HCT116 (cell line): Measurements from ENCODE around the gene EXOC4. TPM values are rescaled to one million over a fixed set of nuclear protein-coding genes. Genes with fewer than 3 reads are reported as not detected.

Source experiments
- ATAC-seq: fragments of 200-7000 bp; cut with Tn5 transposase; 2 replicates; pipeline ENCODE4 v1.9.1; 2020; ENCODE audit warnings: mild to moderate bottlenecking, moderate library complexity
- BruUV-seq: library from RNA; stranded (reverse); fragments of 400-500 nt; replicated peaks from 2 replicates; lab custom pipeline; 2021; lab: Mats Ljungman, UMichigan
- CTCF ChIA-PET: fragments of 300-600 bp; sonication (Branson Sonifier 250); formaldehyde crosslinking; loops from one replicate; lab custom pipeline; 2021; ENCODE audit warnings: antibody characterized with exemption; lab: Charles Lee
- POLR2A ChIA-PET: fragments of 300-600, 350-600 bp; sonication (Branson Sonifier 250); formaldehyde crosslinking; loops from one replicate; lab custom pipeline; 2021; ENCODE audit warnings: antibody characterized with exemption; lab: Charles Lee
- RAD21 ChIA-PET, 2 experiments: fragments of 300-600 bp; sonication (Branson Sonifier 250); formaldehyde crosslinking; loops; one replicate each; lab custom pipeline; 2023; ENCODE audit warnings: low total read pairs in 2 of 2; ENCODE audit not compliant: uncharacterized antibody in 2 of 2, unreplicated experiment in 2 of 2, low non-redundant PET in 1 of 2; lab: Charles Lee
- DNase-seq: peaks from one replicate; pipeline ENCODE4 v3.0.0-alpha.2; 2010; ENCODE audit warnings: low read depth, low spot score
- H2AFZ ChIP-seq: fragments of 200-600 bp; shearing (Covaris generic), sonication (generic); 2 replicates; pipeline ENCODE4 v1.6.1; 2017; ENCODE audit warnings: low read depth, mixed run types, mixed read lengths, antibody characterized with exemption, low read length; ENCODE audit not compliant: poor library complexity, severe bottlenecking
- H3K27ac ChIP-seq: 2 replicates; pipeline ENCODE4 v1.5.1; 2012; ENCODE audit warnings: low read depth, low read length
- H3K27me3 ChIP-seq: fragments of 200-600 bp; sonication (generic); 2 replicates; pipeline ENCODE4 v1.6.1; 2016; ENCODE audit warnings: mixed run types, low read length, mixed read lengths; ENCODE audit not compliant: insufficient read depth
- H3K36me3 ChIP-seq, 2 experiments: fragments of 200-500 bp in 1 of 2; fragments of 200-600 bp in 1 of 2; sonication (Bioruptor generic) in 1 of 2; sonication (generic) in 1 of 2; 2 replicates each; pipeline versions ENCODE4 v1.5.1 to v1.6.1; 2014 to 2016; ENCODE audit warnings: low read length in 2 of 2, inconsistent platforms in 1 of 2, mixed read lengths in 1 of 2, mixed run types in 1 of 2; ENCODE audit not compliant: insufficient read depth in 2 of 2, control insufficient read depth in 1 of 2
- H3K4me1 ChIP-seq, 2 experiments: fragments of 200-600 bp in 1 of 2; sonication (generic) in 1 of 2; 2 replicates each; pipeline versions ENCODE4 v1.5.1 to v1.6.1; 2012 to 2017; ENCODE audit warnings: low read length in 2 of 2, inconsistent platforms in 1 of 2, mild to moderate bottlenecking in 1 of 2, mixed read lengths in 1 of 2, mixed run types in 1 of 2, moderate library complexity in 1 of 2; ENCODE audit not compliant: insufficient read depth in 2 of 2, control insufficient read depth in 1 of 2
- H3K4me2 ChIP-seq: fragments of 200-600 bp; sonication (generic); 2 replicates; pipeline ENCODE4 v1.6.1; 2017; ENCODE audit warnings: mixed run types, low read length, mixed read lengths
- H3K4me3 ChIP-seq, 2 experiments: fragments of 200-600 bp in 1 of 2; sonication (generic) in 1 of 2; replicated peaks in 1 of 2; 2 replicates each; pipeline ENCODE4 v1.5.1; 2011 to 2016; ENCODE audit warnings: low read length in 2 of 2, control low read depth in 1 of 2, low read depth in 1 of 2, mild to moderate bottlenecking in 1 of 2, mixed read lengths in 1 of 2, mixed run types in 1 of 2
- H3K79me2 ChIP-seq: fragments of 200-600 bp; sonication (generic); 2 replicates; pipeline ENCODE4 v1.6.1; 2017; ENCODE audit warnings: mild to moderate bottlenecking, mixed run types, low read length, moderate library complexity, mixed read lengths; ENCODE audit not compliant: insufficient read depth
- H3K9ac ChIP-seq: fragments of 200-600 bp; sonication (generic); 2 replicates; pipeline ENCODE4 v1.6.1; 2016; ENCODE audit warnings: low read length, mixed read lengths
- H3K9me2 ChIP-seq: fragments of 200-600 bp; sonication (generic), shearing (Covaris generic); 2 replicates; pipeline ENCODE4 v1.6.1; 2017; ENCODE audit warnings: mixed run types, mild to moderate bottlenecking, moderate library complexity; ENCODE audit not compliant: insufficient read depth
- H3K9me3 ChIP-seq, 2 experiments: fragments of 200-500 bp in 1 of 2; fragments of 200-600 bp in 1 of 2; sonication (Bioruptor generic) in 1 of 2; sonication (generic) in 1 of 2; 2 replicates each; pipeline ENCODE4 v1.6.1; 2014 to 2017; ENCODE audit warnings: low read length in 2 of 2, mixed read lengths in 2 of 2, inconsistent platforms in 1 of 2, low read depth in 1 of 2, mild to moderate bottlenecking in 1 of 2, mixed run types in 1 of 2, moderate library complexity in 1 of 2; ENCODE audit not compliant: control insufficient read depth in 1 of 2, insufficient read depth in 1 of 2
- H4K20me1 ChIP-seq: fragments of 200-600 bp; sonication (generic), shearing (Covaris generic); 2 replicates; pipeline ENCODE4 v1.6.1; 2017; ENCODE audit warnings: mixed run types, mild to moderate bottlenecking, moderate library complexity; ENCODE audit not compliant: insufficient read depth
- EZH2phosphoT487 ChIP-seq: fragments of 200-600 bp; IDR thresholded peaks from 2 replicates; pipeline ENCODE4 v1.6.1; 2018; ENCODE audit warnings: antibody characterized with exemption, borderline replicate concordance
- POLR2A ChIP-seq: IDR thresholded peaks from 2 replicates; pipeline ENCODE4 v1.7.0; 2011; ENCODE audit warnings: borderline replicate concordance; ENCODE audit not compliant: insufficient read depth, insufficient read length; ENCODE audit errors: extremely low read depth
- RAD21 ChIP-seq: IDR thresholded peaks from 2 replicates; pipeline ENCODE4 v1.6.1; 2012; ENCODE audit warnings: low read depth, mild to moderate bottlenecking
- SRF ChIP-seq: IDR thresholded peaks from 2 replicates; pipeline ENCODE4 v1.6.1; 2012; ENCODE audit warnings: low read depth
- TCF7L2 ChIP-seq: IDR thresholded peaks from 2 replicates; pipeline ENCODE4 v1.7.0; 2011; ENCODE audit warnings: borderline replicate concordance, inconsistent platforms; ENCODE audit not compliant: insufficient read depth, insufficient read length; ENCODE audit errors: extremely low read depth
- intact Hi-C: fragments of 100-400 bp; cut with micrococcal nuclease; formaldehyde crosslinking; loops from 2 replicates; pipeline ENCODE4 v1.10.0; 2022
- total RNA-seq: library from RNA; stranded (reverse); gene quantifications from one replicate; pipeline ENCODE4 v1.2.1, GENCODE V29; 2021; ENCODE audit not compliant: unreplicated experiment
- TF ChIP-seq, protein P1 (sequence below): IDR thresholded peaks from 2 replicates; pipeline ENCODE4 v1.6.1; 2012
- TF ChIP-seq, protein P2 (sequence below), 3 experiments: fragments of 200-600 bp in 1 of 3; sonication (generic) in 1 of 3; IDR thresholded peaks in 2 of 3; conservative IDR thresholded peaks in 1 of 3; 2 replicates each; pipeline ENCODE4 v1.5.1; 2012 to 2017; ENCODE audit warnings: low read depth in 2 of 3, low read length in 2 of 3, antibody characterized with exemption in 1 of 3, borderline replicate concordance in 1 of 3, control low read depth in 1 of 3, mild to moderate bottlenecking in 1 of 3, mixed read lengths in 1 of 3, mixed run types in 1 of 3, moderate library complexity in 1 of 3; ENCODE audit not compliant: insufficient read depth in 1 of 3

The EXOC4 gene
- total RNA-seq, 1 experiment from 2014 or later, result 40.3 TPM

DNA sequence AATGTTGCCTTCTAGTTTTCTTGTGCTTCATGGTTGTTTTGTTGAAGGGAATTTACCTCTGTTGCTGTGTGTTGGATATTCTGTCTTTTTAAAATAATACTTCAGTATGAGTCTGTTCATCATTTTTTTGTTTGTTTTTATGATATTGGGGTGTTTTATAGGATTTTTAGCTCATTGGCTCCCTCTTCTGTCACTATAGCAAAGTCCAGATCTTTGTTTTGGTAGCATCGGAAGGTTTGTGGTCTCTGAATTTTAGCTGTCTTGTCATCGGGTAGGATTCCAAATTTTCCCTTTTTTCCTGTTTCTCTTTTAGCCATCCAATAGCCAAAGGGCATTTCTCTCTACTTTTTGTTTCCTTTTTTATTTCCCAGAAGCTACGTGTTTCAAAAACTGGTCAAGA is 91.4 kb downstream of the EXOC4 start:
- POLR2A ChIA-PET, result no interaction called here
- no peak overlapping the region for H3K4me2 ChIP-seq
- DNase-seq (no peak), ATAC-seq (no peak)
- TF ChIP-seq, protein P1, sequence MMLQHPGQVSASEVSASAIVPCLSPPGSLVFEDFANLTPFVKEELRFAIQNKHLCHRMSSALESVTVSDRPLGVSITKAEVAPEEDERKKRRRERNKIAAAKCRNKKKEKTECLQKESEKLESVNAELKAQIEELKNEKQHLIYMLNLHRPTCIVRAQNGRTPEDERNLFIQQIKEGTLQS, result no peak
- TF ChIP-seq TCF7L2 (no peak), EZH2phosphoT487 (no peak), RAD21 (peak; percentile 53), SRF (no peak), POLR2A (no peak)
- TF ChIP-seq, protein P2, sequence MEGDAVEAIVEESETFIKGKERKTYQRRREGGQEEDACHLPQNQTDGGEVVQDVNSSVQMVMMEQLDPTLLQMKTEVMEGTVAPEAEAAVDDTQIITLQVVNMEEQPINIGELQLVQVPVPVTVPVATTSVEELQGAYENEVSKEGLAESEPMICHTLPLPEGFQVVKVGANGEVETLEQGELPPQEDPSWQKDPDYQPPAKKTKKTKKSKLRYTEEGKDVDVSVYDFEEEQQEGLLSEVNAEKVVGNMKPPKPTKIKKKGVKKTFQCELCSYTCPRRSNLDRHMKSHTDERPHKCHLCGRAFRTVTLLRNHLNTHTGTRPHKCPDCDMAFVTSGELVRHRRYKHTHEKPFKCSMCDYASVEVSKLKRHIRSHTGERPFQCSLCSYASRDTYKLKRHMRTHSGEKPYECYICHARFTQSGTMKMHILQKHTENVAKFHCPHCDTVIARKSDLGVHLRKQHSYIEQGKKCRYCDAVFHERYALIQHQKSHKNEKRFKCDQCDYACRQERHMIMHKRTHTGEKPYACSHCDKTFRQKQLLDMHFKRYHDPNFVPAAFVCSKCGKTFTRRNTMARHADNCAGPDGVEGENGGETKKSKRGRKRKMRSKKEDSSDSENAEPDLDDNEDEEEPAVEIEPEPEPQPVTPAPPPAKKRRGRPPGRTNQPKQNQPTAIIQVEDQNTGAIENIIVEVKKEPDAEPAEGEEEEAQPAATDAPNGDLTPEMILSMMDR (IDR thresholded peaks at IDR 0.05 in 2 of 3, conservative IDR thresholded peaks at IDR 0.05 in 1 of 3; ENCODE audit: borderline replicate concordance in 1 of 3, insufficient read depth in 1 of 3, low read depth in 2 of 3, low read length in 2 of 3), result peak; percentile 27 to 57 (median 35); a peak in 4 of 6 replicates
- no peak overlapping the region for H3K9ac ChIP-seq
- H3K27me3 ChIP-seq, result no peaks in the 10 kb centered on the region
- no peaks in the 10 kb centered on the region for H3K4me1 ChIP-seq
- BruUV-seq, result no TSS peak
- no peaks in the 10 kb centered on the region for H3K9me2 ChIP-seq
- RAD21 ChIA-PET, result no interaction called here
- H3K79me2 ChIP-seq, result 0 out of 2 replicates have a peak, but pooled peaks cover 3% of the 10 kb centered on the region
- no peaks in the 10 kb centered on the region; the same call in 1 of the 2 replicates for H4K20me1 ChIP-seq
- no peak overlapping the region for H3K27ac ChIP-seq
- CTCF ChIA-PET, result interaction anchor here (1.1 to 2.2 kb wide), 2 partner anchors 634 to 764 kb away, joined by 6 to 13 read pairs; no protein-coding TSS in a partner anchor
- no peaks in the 10 kb centered on the region for H3K36me3 ChIP-seq
- no peaks in the 10 kb centered on the region for H3K9me3 ChIP-seq
- H3K4me3 ChIP-seq, result no peak overlapping the region
- intact Hi-C loops, result loop anchor here (2.0 to 5.0 kb wide), 2 partner anchors 632 to 1025 kb away; no protein-coding TSS in a partner anchor
- no peak overlapping the region for H2AFZ ChIP-seq
